ENCODE results near the gene TCF19.
"Not testable (repeated sequence)": the region's sequence is repeated elsewhere in the genome, so short reads cannot be mapped to it uniquely, and the experiment has no call there.

The TCF19 gene

DNA sequence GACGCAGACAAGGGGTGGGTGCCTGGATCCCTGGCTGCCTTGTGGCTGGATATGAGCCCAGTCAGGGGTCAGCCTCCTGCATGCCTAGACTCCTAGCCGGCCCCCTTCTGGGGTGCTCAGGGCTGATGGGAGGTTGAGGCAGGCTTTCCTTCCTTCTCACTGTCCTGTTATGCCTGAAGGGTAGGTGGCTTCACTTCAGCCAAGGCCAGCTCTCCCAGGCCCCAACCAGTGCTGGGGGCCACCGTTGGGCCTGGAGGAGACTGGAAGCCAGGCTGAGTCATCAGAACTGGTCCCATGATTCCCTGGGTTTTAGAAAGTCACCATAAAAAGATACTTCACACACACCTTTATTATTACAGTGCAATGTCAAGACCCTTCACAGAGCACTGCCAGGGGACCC lies 15.0 kb downstream of the TCF19 start:
- no peak for DNase-seq
- in situ Hi-C loops (cut with MboI; ENCODE audit: low pct_unique_long_range_greater_than_20kb, low sequenced_read_pairs) = no loop called here

- in situ Hi-C loops (cut with MboI; ENCODE audit: low pct_unique_long_range_greater_than_20kb, low sequenced_read_pairs) = no loop called here
- DNase-seq = no peak
Observed at GRCh38 chr6:31174378-31174777, 16.0 kb downstream of the TCF19 start.

- DNase-seq = no peak
- in situ Hi-C loops (cut with MboI; ENCODE audit: low pct_unique_long_range_greater_than_20kb, low sequenced_read_pairs) = no loop called here
Observed at GRCh38 chr6:31175971-31176370, 17.6 kb downstream of the TCF19 start.

DNA sequence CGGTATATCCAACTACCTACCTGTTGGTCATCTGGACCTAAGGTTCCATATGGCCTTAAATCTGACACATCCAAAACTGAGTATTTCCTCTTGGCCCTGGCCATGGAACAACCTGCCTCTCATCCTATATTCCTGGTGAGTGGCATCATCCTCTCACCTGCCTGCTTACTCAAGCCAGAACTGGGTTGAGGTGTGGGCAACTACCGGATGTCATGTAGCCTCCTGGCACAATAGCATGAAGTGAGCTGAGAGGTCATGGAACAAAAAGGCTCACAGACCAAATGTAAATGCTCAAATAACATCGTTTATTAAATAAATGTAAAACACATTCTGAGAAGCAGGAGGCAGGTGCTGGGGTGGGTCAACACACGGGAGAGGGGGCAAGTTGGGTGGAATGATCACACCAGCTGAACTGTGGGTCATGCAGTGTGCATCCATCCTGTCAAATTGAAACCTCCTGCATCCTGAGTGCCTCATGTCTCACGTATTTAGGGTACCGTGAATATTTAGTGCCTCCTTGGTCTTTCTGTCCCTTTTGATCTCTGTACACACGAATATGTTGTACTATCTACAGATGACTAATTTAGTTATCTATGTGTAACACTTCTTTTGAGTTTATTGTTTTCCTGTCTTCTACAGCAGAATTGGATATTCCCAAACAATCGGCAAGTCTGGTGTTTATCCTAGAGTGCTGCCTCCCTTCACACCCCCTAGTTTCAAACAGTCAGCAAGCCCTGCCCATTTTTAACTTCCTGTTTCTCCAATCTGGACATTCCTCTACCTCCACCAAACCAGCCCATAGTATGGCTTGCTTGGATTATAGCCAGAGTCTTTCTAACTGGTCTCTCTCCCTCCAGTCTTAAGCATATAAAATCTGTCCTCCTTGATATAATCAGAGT lies 20.0 kb downstream of the TCF19 start:
- DNase-seq = no peak
- in situ Hi-C loops (cut with MboI; ENCODE audit: low pct_unique_long_range_greater_than_20kb, low sequenced_read_pairs) = no loop called here

- no peak for DNase-seq
- in situ Hi-C loops (cut with MboI; ENCODE audit: low pct_unique_long_range_greater_than_20kb, low sequenced_read_pairs) = no loop called here
Observed at GRCh38 chr6:31179042-31179386, 20.6 kb downstream of the TCF19 start.

DNA sequence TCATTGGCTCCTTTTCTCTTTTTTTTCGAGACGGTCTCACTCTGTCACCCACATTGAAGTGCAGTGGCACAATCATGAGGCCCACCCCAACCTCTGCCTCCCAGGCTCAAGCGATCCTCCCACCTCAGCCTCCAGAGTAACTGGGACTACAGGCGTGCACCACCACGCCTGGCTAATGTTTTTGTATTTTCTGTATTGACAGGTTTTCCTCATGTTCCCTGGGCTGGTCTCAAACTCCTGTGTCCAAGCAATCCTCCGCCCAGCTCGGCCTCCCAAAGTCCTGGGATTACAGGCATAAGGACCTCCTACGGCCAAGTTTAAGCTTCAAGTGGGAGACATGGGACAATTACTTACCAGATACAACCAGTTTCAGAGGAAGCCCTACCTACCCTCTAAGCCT lies 21.5 kb downstream of the TCF19 start:
- in situ Hi-C loops (cut with MboI; ENCODE audit: low pct_unique_long_range_greater_than_20kb, low sequenced_read_pairs) = no loop called here
- DNase-seq = no peak

DNA sequence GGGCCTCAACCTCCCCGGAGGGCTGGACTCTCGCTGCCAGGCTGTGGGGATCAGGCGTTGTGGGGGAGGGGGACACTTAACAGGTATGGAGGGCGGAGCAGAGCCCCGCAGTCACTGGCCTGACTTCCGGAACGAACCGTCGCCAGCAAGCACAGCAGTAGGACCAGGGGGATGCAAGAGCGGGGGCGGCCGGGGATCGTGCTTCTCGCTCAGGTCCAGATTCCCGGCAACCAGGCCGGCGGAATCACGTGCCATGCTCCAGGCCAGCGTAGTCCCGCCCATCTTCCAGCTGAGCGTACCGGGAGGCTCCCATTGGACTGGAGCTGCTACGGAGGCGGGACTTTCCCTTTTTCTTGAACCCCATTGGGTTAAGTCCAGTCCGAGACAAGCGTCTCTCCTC lies 22.1 kb downstream of the TCF19 start:
- no peak for DNase-seq
- in situ Hi-C loops (cut with MboI; ENCODE audit: low pct_unique_long_range_greater_than_20kb, low sequenced_read_pairs) = no loop called here

DNA sequence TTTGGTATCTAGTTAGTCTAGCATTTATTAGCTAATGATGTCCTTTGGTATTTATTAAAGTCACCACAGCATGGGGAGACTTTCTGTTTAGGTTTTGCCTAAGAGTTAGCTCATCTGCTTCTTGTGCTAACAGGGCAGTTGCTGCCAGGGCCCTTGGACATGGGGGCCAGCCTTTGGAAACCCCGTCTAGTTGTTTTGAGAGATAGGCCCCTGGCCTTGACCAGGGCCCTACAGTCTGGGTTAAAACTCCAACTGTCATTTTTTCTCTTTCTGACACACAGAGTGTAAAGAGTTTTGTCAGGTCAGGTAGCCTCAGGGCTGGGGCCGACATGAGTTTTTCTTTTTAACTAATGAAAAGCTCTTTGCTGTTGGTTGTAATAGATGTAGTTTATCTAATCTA lies 24.9 kb downstream of the TCF19 start:
- in situ Hi-C loops (cut with MboI; ENCODE audit: low pct_unique_long_range_greater_than_20kb, low sequenced_read_pairs); DNase-seq: not testable (repeated sequence)

GRCh38 chr6:31183859-31184258 lies 25.5 kb downstream of the TCF19 start:
- in situ Hi-C loops (cut with MboI; ENCODE audit: low pct_unique_long_range_greater_than_20kb, low sequenced_read_pairs); DNase-seq: not testable (repeated sequence)

DNA sequence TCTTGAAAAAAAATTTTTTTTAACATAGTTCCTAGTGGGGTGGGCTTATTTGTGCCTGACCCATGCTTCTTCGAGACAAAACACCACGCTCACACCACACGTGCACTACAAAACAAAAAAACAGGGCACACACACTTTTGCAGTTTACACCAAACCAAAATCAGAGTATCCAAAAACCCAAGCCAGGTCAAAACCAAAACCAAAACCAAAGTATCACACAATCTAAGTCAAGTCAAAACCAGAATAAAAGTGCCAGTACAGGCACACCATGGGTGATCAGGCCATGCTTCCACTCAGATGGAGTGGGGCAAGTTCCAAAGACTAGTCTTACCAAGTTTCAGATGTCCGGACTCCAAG lies 27.3 kb downstream of the TCF19 start:
- in situ Hi-C loops (cut with MboI; ENCODE audit: low pct_unique_long_range_greater_than_20kb, low sequenced_read_pairs); DNase-seq: not testable (repeated sequence)

DNA sequence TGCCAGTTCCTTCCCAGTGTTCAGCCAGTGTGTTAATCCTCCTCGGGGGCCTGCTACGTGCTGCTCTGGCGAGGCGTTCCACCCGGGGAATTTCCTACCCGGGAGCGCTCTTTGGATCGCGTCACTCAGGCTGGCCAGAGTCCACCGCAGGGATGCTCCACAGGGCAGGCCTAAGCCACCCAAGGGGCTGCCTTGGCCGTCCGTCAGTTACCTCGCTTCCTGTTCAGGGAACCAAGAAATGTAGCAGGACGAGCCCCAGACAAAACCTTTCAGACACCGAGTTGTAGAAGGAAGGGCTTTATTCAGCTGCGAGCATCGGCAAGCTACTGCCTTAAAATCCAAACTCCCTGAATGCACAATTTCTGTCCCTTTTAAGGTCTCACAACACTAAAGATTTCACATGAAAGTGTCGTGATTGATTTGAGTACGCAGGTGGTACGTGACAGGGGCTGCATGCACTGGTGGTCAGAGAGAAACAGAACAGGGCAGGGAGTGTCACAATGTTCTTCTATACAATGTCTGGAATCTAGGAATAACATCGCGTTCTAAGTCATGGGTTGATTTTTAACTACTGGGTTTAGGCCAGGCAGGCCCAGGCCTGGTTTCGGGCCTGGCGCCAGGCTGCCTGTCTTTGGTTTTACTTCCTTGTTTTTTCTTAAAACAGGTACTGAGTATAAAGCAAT lies 27.8 kb downstream of the TCF19 start:
- in situ Hi-C loops (cut with MboI; ENCODE audit: low pct_unique_long_range_greater_than_20kb, low sequenced_read_pairs) = no loop called here

GRCh38 chr6:31187780-31188194 lies 29.4 kb downstream of the TCF19 start:
- DNase-seq = no peak
- in situ Hi-C loops (cut with MboI; ENCODE audit: low pct_unique_long_range_greater_than_20kb, low sequenced_read_pairs) = no loop called here

More for the DNA sequence above, 27.8 kb downstream of the TCF19 start:
- DNase-seq = no peak

- in situ Hi-C loops (cut with MboI; ENCODE audit: low pct_unique_long_range_greater_than_20kb, low sequenced_read_pairs) = not testable (repeated sequence)
Observed at GRCh38 chr6:31189223-31189622, 30.8 kb downstream of the TCF19 start.

GRCh38 chr6:31190488-31190887 lies 32.1 kb downstream of the TCF19 start:
- in situ Hi-C loops (cut with MboI; ENCODE audit: low pct_unique_long_range_greater_than_20kb, low sequenced_read_pairs) = no loop called here
- no peak for DNase-seq

More at GRCh38 chr6:31189223-31189622, 30.8 kb downstream of the TCF19 start:
- not testable (repeated sequence) for DNase-seq

GRCh38 chr6:31192431-31193105 lies 34.2 kb downstream of the TCF19 start:
- in situ Hi-C loops (cut with MboI; ENCODE audit: low pct_unique_long_range_greater_than_20kb, low sequenced_read_pairs) = not testable (repeated sequence)
- peak; percentile 72 for DNase-seq

DNA sequence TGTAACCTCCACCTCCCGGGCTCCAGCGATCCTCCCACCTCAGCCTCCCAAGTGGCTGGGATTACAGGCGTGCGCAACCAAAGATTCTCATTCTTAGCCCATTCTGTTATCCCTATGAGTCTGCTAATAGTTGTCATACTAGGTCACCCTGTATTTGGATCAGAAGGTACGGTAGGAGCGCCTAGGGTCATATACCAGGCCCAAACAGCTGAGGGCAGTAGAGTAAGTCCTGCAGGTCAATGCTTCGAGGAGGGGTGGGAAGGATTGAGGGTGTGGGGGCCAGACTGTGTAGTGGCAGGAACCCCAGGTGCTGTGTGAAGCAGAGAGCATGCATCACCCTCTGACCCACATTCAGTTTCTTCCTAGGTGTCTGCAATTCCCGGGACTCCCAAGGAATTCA lies 34.8 kb downstream of the TCF19 start:
- no peak for DNase-seq
- in situ Hi-C loops (cut with MboI; ENCODE audit: low pct_unique_long_range_greater_than_20kb, low sequenced_read_pairs) = no loop called here

DNA sequence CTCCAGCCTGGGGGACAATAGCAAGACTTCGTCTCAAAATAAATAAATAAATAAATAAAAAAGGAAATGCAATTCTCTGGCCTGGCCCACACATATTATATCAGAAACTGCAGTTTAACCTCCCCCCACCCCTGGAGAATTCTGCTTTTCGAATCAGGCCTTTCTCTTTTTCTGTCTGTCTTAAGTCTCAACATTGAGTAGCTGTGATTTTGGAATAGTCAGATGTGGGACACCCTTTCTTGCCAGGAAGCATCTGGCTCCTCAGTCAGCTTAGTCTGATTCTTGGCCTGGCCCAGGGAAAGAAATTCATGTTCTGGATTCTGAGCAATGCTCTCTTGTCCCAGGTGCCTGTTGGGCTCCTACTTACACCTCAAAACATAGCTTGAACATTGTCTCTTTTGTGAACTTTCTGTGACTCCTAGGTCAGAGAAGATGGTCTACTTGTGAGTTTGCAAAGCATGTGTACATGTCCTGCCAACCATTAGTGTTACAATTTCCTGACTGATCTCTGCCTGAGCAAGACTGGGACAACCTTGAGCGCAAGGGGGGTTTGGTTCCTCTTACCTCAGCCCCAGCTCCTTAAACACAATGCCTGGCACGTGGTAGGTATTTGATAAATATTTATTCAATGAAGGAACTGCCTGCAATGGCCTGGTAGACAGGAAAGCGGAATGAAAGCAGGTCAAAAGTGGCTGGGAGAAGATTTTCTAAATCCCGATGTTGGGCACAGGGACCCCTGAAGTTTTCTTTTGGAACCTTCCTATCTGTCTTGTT lies 35.9 kb downstream of the TCF19 start:
- no peak for DNase-seq
- in situ Hi-C loops (cut with MboI; ENCODE audit: low pct_unique_long_range_greater_than_20kb, low sequenced_read_pairs) = no loop called here

DNA sequence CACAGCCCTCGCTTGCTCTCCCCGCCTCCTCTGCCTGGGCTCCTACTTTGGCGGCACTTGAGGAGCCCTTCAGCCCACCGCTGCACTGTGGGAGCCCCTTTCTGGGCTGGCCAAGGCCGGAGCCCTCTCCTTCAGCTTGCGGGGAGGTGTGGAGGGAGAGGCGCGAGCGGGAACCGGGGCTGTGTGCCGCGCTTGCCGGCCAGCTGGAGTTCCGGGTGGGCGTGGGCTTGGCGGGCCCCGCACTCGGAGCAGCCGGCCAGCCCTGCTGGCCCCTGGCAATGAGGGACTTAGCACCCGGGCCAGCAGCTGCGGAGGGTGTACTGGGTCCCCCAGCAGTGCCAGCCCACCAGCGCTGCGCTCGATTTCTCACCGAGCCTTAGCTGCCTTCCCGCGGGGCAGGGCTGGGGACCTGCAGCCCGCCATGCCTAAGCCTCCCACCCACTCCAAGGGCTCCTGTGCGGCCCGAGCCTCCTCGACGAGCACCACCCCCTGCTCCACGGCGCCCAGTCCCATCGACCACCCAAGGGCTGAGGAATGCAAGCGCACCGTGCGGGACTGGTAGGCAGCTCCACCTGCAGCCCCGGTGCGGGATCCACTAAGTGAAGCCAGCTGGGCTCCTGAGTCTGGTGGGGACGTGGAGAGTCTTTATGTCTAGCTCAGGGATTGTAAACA lies 37.1 kb downstream of the TCF19 start:
- DNase-seq; in situ Hi-C loops (cut with MboI; ENCODE audit: low pct_unique_long_range_greater_than_20kb, low sequenced_read_pairs): not testable (repeated sequence)

All from KBM-7 (cell line).